CD14-positive monocyte (primary cell): ENCODE measurements around the gene ZFAND2B. TPM values are rescaled to one million over a fixed set of nuclear protein-coding genes. Genes with fewer than 3 reads are reported as not detected.

Experiments
- DNase-seq, 3 donors: peaks; one replicate each; pipeline ENCODE4 v3.0.0-alpha.2; 2011 to 2022
- H2AFZ ChIP-seq: 2 replicates; pipeline ENCODE4 v1.6.0; 2012; ENCODE audit warnings: mild to moderate bottlenecking, low read depth, low read length, inconsistent platforms; ENCODE audit not compliant: insufficient read depth, poor library complexity, severe bottlenecking
- H3K27ac ChIP-seq, 2 donors: 1 replicate in 1 of 2; 2 replicates in 1 of 2; pipeline ENCODE4 v1.5.1; 2012 to 2013; ENCODE audit warnings: low read length in 2 of 2, control low read depth in 1 of 2, inconsistent platforms in 1 of 2, low read depth in 1 of 2, mild to moderate bottlenecking in 1 of 2
- H3K27me3 ChIP-seq, 2 donors: one replicate each; pipeline versions ENCODE4 v1.6.0 to v1.6.1; 2011 to 2013; ENCODE audit warnings: low read length in 2 of 2; ENCODE audit not compliant: control insufficient read depth in 2 of 2, insufficient read depth in 2 of 2
- H3K36me3 ChIP-seq, 2 donors: replicated peaks in 1 of 2; 1 replicate in 1 of 2; 2 replicates in 1 of 2; pipeline versions ENCODE4 v1.5.1 to v1.6.1; 2012 to 2013; ENCODE audit warnings: low read length in 2 of 2, control low read depth in 1 of 2, inconsistent platforms in 1 of 2, mild to moderate bottlenecking in 1 of 2; ENCODE audit not compliant: insufficient read depth in 2 of 2, control insufficient read depth in 1 of 2
- H3K4me1 ChIP-seq, 2 donors: 1 replicate in 1 of 2; 2 replicates in 1 of 2; pipeline versions ENCODE4 v1.5.1 to v1.6.1; 2012 to 2013; ENCODE audit warnings: low read length in 2 of 2, control low read depth in 1 of 2, inconsistent platforms in 1 of 2, mild to moderate bottlenecking in 1 of 2, moderate library complexity in 1 of 2; ENCODE audit not compliant: insufficient read depth in 2 of 2, control insufficient read depth in 1 of 2
- H3K4me2 ChIP-seq: replicated peaks from 2 replicates; pipeline ENCODE3; 2012; ENCODE audit warnings: low read length, moderate library complexity, mild to moderate bottlenecking; ENCODE audit not compliant: poor library complexity, severe bottlenecking; ENCODE audit errors: extremely low read depth
- H3K4me3 ChIP-seq, 3 experiments: fragments of 200-600 bp in 1 of 3; sonication (generic) in 1 of 3; replicated peaks in 1 of 3; 1 replicate in 2 of 3; 2 replicates in 1 of 3; pipeline ENCODE4 v1.5.1; 2011 to 2013; ENCODE audit warnings: low read length in 3 of 3, mild to moderate bottlenecking in 3 of 3, control low read depth in 2 of 3, low read depth in 2 of 3, inconsistent platforms in 1 of 3, moderate library complexity in 1 of 3
- H3K79me2 ChIP-seq: 2 replicates; pipeline ENCODE4 v1.6.0; 2012; ENCODE audit warnings: mild to moderate bottlenecking, control low read depth, inconsistent platforms, low read length, moderate library complexity; ENCODE audit not compliant: insufficient read depth
- H3K9ac ChIP-seq: 2 replicates; pipeline ENCODE4 v1.6.0; 2017; ENCODE audit warnings: low read length, mild to moderate bottlenecking; ENCODE audit not compliant: insufficient read depth, poor library complexity, severe bottlenecking
- H3K9me3 ChIP-seq, 2 donors: replicated peaks in 1 of 2; 1 replicate in 1 of 2; 2 replicates in 1 of 2; pipeline versions ENCODE4 v1.5.1 to v1.6.1; 2012 to 2013; ENCODE audit warnings: low read length in 2 of 2, control low read depth in 1 of 2; ENCODE audit not compliant: control insufficient read depth in 1 of 2, insufficient read depth in 1 of 2
- H4K20me1 ChIP-seq: 2 replicates; pipeline ENCODE4 v1.6.0; 2012; ENCODE audit warnings: mild to moderate bottlenecking, low read length, control low read depth, moderate library complexity; ENCODE audit not compliant: insufficient read depth
- H3K27ac Mint-ChIP-seq, 7 donors: one replicate each; pipeline ENCODE4 v1.8.0; 2020; ENCODE audit warnings: mild to moderate bottlenecking in 7 of 7, mixed read lengths in 7 of 7, moderate library complexity in 6 of 7, inconsistent platforms in 2 of 7
- H3K27me3 Mint-ChIP-seq, 3 donors: one replicate each; pipeline ENCODE4 v1.8.0; 2021 to 2022; ENCODE audit warnings: low read depth in 3 of 3, mild to moderate bottlenecking in 3 of 3, mixed read lengths in 3 of 3, moderate library complexity in 3 of 3, inconsistent platforms in 1 of 3
- H3K36me3 Mint-ChIP-seq, 2 donors: one replicate each; pipeline ENCODE4 v1.8.0; 2020; ENCODE audit warnings: mixed read lengths in 2 of 2, inconsistent platforms in 1 of 2, mild to moderate bottlenecking in 1 of 2
- H3K4me1 Mint-ChIP-seq: one replicate; pipeline ENCODE4 v1.8.0; 2020; ENCODE audit warnings: mild to moderate bottlenecking, mixed read lengths
- H3K4me3 Mint-ChIP-seq, 2 donors: one replicate each; pipeline ENCODE4 v1.8.0; 2020; ENCODE audit warnings: mild to moderate bottlenecking in 2 of 2, mixed read lengths in 2 of 2, moderate library complexity in 1 of 2
- H3K9me3 Mint-ChIP-seq, 7 donors: one replicate each; pipeline ENCODE4 v1.8.0; 2020 to 2022; ENCODE audit warnings: mixed read lengths in 7 of 7, mild to moderate bottlenecking in 6 of 7, moderate library complexity in 6 of 7, inconsistent platforms in 2 of 7
- WGBS: methylation state at CpG from one replicate; pipeline ENCODE4 v1.1.5; 2013; ENCODE audit warnings: missing lambda C conversion rate; ENCODE audit not compliant: insufficient coverage; 5-methylcytosine and 5-hydroxymethylcytosine counted together
- intact Hi-C, 2 donors: fragments of 100-400 bp; cut with micrococcal nuclease; formaldehyde crosslinking; loops; one replicate each; pipeline versions ENCODE4 v1.15.0 to v1.15.1; 2023
- polyA plus RNA-seq, 3 donors: library from polyadenylated mRNA; depleted of rRNA in 1 of 3; unstranded in 2 of 3; stranded (reverse) in 1 of 3; fragments of 300-500 nt in 2 of 3; fragments of >200 nt in 1 of 3; fragmentation: Illumina TruSeq in 2 of 3; gene quantifications; 1 replicate in 2 of 3; 2 replicates in 1 of 3; pipeline ENCODE4 v1.2.3, GENCODE V29; 2012 to 2021
- TF ChIP-seq, protein P1 (sequence below): fragments of 200-600 bp; IDR thresholded peaks from one replicate; pipeline ENCODE4 v1.8.0; 2022; ENCODE audit warnings: antibody characterized with exemption, mild to moderate bottlenecking

The ZFAND2B gene
- polyA plus RNA-seq, 3 donors: 45.7 to 98.9 (median 53.2) TPM

GRCh38 chr2:219213486-219214071 is 7.0 kb downstream of the ZFAND2B start:
- no peak overlapping the region for H3K4me3 Mint-ChIP-seq
- peaks cover 0 to 2% (median 0%) of the 10 kb centered on the region in 7 donors for H3K9me3 Mint-ChIP-seq
- DNase-seq: no peak
- Histone ChIP-seq H3K27me3 (peaks cover 0 to 9% of the 10 kb centered on the region in 2 donors), H4K20me1 (peaks cover 6% of the 10 kb centered on the region), H3K4me3 (no peak overlapping the region), H3K36me3 (peaks cover 6 to 21% of the 10 kb centered on the region in 2 donors), H3K9ac (no peak overlapping the region), H3K9me3 (no peaks in the 10 kb centered on the region), H3K27ac (no peak overlapping the region), H3K79me2 (no peaks in the 10 kb centered on the region), H2AFZ (no peak overlapping the region), H3K4me2 (no peak overlapping the region), H3K4me1 (peaks cover 20 to 22% of the 10 kb centered on the region in 2 donors)
- H3K27me3 Mint-ChIP-seq: peaks cover 10 to 19% (median 19%) of the 10 kb centered on the region in 3 donors
- TF ChIP-seq, protein P1, sequence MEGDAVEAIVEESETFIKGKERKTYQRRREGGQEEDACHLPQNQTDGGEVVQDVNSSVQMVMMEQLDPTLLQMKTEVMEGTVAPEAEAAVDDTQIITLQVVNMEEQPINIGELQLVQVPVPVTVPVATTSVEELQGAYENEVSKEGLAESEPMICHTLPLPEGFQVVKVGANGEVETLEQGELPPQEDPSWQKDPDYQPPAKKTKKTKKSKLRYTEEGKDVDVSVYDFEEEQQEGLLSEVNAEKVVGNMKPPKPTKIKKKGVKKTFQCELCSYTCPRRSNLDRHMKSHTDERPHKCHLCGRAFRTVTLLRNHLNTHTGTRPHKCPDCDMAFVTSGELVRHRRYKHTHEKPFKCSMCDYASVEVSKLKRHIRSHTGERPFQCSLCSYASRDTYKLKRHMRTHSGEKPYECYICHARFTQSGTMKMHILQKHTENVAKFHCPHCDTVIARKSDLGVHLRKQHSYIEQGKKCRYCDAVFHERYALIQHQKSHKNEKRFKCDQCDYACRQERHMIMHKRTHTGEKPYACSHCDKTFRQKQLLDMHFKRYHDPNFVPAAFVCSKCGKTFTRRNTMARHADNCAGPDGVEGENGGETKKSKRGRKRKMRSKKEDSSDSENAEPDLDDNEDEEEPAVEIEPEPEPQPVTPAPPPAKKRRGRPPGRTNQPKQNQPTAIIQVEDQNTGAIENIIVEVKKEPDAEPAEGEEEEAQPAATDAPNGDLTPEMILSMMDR: no peak
- H3K4me1 Mint-ChIP-seq: peaks cover 36% of the 10 kb centered on the region
- intact Hi-C loops: loop anchor here in 1 of 2 donors (5.0 kb wide), 1 partner anchor 51 kb away; the partner anchor contains the start of gene NHEJ1
- H3K27ac Mint-ChIP-seq: no peak overlapping the region
- 71% methylated on average over 5 of the region's 10 CpGs for WGBS
- H3K36me3 Mint-ChIP-seq: peaks cover 41 to 42% of the 10 kb centered on the region in 2 donors

DNA sequence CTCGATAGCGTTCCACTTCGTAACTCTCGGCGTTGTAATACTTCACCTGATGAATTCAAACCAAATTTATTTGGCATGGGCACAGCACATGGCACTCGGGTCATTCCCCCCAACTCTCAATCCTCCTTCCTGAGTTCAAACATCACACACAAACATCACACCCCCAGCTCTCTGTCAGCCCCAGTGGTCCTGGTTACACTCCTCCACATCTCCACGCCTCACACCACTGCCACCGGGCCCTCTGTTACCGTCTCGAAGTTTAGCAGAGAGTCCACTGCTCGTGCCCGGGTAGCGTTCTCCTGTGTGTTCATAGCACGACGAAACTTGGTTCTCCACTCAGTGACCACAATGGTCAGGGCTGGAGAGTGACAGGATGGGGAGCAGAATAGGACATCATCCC is 7.6 kb downstream of the ZFAND2B start:
- Mint-ChIP-seq H3K9me3 (peaks cover 0 to 2% (median 0%) of the 10 kb centered on the region in 7 donors), H3K4me1 (peaks cover 35% of the 10 kb centered on the region), H3K27me3 (peaks cover 13 to 21% (median 19%) of the 10 kb centered on the region in 3 donors), H3K27ac (no peak overlapping the region), H3K36me3 (peaks cover 36 to 37% of the 10 kb centered on the region in 2 donors), H3K4me3 (no peak overlapping the region)
- over 99% methylated on average over 7 of the region's 15 CpGs for WGBS
- no peak for DNase-seq
- H3K79me2 ChIP-seq: no peaks in the 10 kb centered on the region
- no peak overlapping the region for H3K27ac ChIP-seq
- H4K20me1 ChIP-seq: peaks cover 10% of the 10 kb centered on the region
- H3K4me3 ChIP-seq: no peak overlapping the region
- H2AFZ ChIP-seq: no peak overlapping the region
- intact Hi-C loops: loop anchor here in 1 of 2 donors (5.0 kb wide), 1 partner anchor 52 kb away; the partner anchor contains the start of gene NHEJ1
- H3K4me2 ChIP-seq: no peak overlapping the region
- peaks cover 0 to 9% of the 10 kb centered on the region in 2 donors for H3K27me3 ChIP-seq
- H3K9me3 ChIP-seq: no peaks in the 10 kb centered on the region
- peaks cover under 1 to 16% of the 10 kb centered on the region in 2 donors for H3K36me3 ChIP-seq
- peaks cover 26 to 28% of the 10 kb centered on the region in 2 donors for H3K4me1 ChIP-seq
- TF ChIP-seq, protein P1: no peak
- no peak overlapping the region for H3K9ac ChIP-seq
